B cell (primary cell): ENCODE measurements around the gene TRPV4.

Experiments used
- EZH2 ChIP-seq: IDR thresholded peaks from 2 replicates; pipeline ENCODE4 v1.6.1; 2012; ENCODE audit warnings: borderline replicate concordance, low read depth, mild to moderate bottlenecking, moderate library complexity, low read length; ENCODE audit not compliant: insufficient read depth, poor library complexity, severe bottlenecking
- TF ChIP-seq, protein P1 (sequence below): fragments of 200-600 bp; IDR thresholded peaks from one replicate; pipeline ENCODE4 v1.8.0; 2022; ENCODE audit warnings: antibody characterized with exemption, mild to moderate bottlenecking

DNA sequence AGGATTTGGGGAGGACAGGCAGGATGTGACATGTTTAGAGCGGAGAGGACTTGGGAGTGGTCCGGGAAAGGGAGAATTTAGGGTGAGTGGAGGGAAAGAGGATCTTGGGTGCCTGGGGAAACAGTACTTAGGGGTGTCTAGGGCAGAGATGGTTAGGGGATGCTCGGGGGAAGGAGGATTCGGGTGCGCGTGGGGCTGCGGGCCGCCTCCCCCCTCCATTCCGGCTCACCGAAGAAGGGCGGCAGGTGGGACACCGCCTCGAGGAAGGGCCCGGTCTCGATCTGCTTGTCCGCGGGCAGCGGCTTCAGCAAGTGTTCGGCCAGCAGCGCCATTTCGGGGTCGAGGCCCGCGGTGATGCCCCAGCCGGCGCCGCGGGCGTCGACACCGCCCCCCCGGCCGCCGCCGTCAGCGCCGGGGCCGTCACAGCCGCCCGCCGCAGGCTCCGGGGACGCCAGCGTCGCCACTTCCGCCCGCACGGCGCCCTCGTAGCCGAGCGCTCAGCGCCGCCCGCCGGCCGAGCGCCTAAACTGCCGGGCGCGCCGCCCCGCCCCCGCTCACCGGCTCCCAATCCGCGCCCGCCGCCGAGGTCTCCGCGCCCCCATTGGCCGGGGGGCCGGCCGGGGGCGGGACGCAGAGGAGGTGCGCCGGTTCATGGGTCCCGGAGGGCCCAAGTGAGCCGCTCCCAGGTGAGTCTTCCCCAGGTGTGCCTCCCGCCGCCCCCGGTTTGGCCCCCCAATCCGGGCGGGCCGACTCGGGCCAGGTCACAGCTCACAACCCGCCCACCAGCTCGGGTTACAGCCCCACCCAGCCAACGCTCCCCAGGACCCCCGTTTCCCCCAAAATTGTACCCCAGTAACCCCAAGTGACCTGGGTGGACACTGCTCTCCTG is 47.1 kb upstream of the TRPV4 start, which contains the start of gene GLTP:
- no peak for TF ChIP-seq EZH2
- TF ChIP-seq, protein P1, sequence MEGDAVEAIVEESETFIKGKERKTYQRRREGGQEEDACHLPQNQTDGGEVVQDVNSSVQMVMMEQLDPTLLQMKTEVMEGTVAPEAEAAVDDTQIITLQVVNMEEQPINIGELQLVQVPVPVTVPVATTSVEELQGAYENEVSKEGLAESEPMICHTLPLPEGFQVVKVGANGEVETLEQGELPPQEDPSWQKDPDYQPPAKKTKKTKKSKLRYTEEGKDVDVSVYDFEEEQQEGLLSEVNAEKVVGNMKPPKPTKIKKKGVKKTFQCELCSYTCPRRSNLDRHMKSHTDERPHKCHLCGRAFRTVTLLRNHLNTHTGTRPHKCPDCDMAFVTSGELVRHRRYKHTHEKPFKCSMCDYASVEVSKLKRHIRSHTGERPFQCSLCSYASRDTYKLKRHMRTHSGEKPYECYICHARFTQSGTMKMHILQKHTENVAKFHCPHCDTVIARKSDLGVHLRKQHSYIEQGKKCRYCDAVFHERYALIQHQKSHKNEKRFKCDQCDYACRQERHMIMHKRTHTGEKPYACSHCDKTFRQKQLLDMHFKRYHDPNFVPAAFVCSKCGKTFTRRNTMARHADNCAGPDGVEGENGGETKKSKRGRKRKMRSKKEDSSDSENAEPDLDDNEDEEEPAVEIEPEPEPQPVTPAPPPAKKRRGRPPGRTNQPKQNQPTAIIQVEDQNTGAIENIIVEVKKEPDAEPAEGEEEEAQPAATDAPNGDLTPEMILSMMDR = peak; percentile 55
